Subcutaneous adipose tissue (tissue), 4 donors: ENCODE measurements around the gene ZNF14. TPM values are rescaled to one million over a fixed set of nuclear protein-coding genes. Genes with fewer than 3 reads are reported as not detected.

ENCODE experiments used
- total RNA-seq, 4 donors: library from RNA; depleted of rRNA; stranded (reverse); fragments of >200 nt; gene quantifications; one replicate each; pipeline ENCODE4 v1.1.0, GENCODE V29; 2016
- TF ChIP-seq, protein P1 (sequence below): fragments of 450-650 bp; IDR thresholded peaks from one replicate; pipeline ENCODE4 v1.5.1; 2016; ENCODE audit warnings: low read depth, mild to moderate bottlenecking, control low read depth, antibody characterized with exemption, moderate library complexity

Gene ZNF14
- 1 to 10 TPM; 5.7 to 9.6 (median 8.2) TPM for total RNA-seq

DNA sequence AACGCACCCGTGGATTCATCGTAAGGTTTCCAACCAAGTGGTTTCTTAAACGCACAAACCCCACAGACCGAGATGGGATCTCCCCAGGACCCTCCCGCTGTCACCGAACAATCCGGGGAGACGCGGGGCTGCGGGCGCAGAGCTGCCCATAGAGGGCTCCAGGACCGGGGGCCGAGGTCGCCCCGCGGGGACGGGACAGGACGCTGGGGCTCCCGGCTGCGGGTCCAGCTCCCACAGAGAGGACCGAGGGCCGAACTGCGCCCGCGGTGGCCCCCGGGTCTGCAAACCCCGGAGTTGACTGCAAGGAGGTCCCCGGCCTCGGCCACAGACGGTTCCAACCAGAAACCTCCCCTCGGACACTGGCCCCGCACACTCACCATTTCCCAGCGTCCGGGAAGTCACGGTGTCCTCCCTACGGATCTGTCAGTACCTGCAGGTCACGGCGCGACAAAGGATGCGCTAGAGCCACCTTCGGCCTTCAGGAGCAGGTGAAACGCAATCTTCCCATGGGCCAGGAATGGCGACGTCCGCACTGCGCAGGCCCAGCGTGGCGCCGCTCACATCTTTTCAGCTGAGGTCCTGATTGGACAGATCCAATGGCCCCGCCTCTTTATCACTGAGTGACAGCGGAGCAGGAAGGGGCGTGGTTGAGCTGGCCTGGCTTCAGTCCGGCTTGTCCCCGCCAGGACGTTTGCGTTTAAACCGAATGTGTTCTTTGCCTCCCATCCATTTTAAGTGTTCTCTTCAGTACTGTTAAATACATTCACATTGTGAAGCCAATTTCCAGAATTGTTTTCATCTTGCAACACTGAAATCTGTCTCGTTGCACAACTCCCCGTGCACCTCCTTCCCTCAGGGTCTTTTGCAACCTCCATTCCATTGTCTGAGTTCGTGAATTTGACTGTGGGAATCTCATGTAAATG, at the start of gene ZNF14:
TSS of gene ZNF14 (minus strand) at position 534 of the 923 bp plus-strand sequence. CDS start at position 380, 154 bp downstream.
- TF ChIP-seq, protein P1, sequence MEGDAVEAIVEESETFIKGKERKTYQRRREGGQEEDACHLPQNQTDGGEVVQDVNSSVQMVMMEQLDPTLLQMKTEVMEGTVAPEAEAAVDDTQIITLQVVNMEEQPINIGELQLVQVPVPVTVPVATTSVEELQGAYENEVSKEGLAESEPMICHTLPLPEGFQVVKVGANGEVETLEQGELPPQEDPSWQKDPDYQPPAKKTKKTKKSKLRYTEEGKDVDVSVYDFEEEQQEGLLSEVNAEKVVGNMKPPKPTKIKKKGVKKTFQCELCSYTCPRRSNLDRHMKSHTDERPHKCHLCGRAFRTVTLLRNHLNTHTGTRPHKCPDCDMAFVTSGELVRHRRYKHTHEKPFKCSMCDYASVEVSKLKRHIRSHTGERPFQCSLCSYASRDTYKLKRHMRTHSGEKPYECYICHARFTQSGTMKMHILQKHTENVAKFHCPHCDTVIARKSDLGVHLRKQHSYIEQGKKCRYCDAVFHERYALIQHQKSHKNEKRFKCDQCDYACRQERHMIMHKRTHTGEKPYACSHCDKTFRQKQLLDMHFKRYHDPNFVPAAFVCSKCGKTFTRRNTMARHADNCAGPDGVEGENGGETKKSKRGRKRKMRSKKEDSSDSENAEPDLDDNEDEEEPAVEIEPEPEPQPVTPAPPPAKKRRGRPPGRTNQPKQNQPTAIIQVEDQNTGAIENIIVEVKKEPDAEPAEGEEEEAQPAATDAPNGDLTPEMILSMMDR, result no peak

DNA sequence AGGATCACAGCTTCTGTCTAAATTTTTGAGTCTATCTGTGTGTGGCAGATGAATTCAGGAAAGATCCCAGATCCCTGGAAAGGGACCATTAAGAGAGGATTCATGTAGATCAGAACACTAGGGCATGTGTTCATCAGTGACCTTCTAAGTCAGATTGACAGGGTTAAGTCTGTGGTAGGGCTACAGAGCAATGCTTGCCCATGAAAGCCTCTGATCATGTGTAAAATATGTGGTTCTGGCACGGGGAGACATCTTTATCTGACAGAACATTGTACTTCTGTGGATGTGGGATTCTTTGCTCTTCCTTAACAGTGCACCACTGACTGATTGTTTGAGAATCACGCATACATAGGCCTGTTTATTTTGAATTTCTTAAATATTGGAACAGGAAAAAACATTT, 45.8 kb upstream of the ZNF14 start:
- TF ChIP-seq, protein P1, result no peak

DNA sequence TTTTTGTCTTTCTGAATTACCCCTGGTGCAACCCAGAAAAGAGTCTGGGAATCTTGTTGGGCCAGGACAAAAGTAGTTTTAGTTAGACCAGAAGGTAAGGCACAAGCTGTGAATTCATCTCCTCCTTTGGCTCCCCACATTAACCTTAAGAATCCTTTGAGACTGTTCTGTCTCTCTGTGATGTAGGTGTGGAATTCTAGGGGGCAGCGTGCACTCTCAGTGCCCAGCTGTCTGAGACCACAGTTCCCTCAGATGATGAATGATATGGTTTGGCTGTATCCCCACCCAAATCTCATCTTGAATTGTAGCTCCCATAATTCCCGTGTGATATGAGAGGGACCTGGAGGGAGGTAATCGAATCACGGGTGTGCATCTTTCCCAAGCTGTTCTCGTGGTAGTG, 44.8 kb upstream of the ZNF14 start:
- TF ChIP-seq, protein P1, result no peak

DNA sequence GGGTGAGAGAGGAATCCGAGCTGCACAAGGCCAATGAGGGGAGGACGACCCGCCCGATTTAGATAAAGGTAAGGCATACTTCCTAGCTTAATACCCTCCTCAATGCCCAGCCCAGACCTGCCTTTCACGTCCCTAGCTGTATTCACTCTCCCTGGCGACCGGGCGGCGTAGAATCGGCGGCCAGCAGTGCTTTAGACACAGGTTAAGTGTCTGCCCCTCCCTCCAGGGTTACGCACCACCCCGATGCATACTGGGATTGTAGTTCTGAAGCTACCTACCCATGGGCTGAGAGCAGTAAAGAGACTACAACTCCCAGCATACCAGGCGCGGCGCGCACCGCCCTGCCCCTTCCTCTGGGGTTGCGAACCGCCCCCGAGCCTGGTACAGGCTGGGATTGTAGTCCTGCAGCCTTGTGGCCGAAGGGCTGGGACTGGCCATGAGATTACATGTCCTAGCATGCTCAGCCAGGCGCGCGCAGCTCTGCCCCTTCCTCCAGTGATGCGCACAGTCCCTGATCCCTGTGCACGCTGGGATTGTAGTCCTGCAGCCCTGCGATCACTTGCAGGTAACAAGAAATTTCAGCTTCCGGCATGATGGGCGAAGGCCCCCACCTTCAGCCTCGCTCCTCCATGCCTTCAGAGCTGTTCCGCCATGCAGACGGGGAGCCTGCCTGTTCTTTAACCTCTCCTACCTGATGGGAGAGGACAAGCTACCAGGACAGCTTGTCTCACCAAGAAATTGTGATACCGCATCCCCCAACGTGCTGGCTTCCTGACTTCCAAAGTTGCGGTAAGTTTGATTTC, 43.5 kb upstream of the ZNF14 start:
- TF ChIP-seq, protein P1, result no peak

DNA sequence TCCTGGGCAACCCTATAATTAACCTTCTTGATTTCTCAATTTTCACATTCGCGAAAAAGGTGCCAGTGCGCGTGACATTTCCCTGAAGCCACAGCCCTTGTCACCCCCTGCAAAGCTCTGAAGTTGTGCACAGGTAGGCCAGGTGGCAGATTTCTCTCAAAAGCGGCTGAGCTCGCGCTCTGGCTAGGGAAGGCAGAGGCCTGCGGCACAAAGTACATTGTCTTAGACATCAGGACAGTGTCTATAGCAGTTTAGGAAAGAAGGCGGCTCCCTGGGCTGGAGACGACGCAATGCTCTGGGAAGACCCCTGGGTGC, 42.9 kb upstream of the ZNF14 start:
- TF ChIP-seq, protein P1, result no peak

DNA sequence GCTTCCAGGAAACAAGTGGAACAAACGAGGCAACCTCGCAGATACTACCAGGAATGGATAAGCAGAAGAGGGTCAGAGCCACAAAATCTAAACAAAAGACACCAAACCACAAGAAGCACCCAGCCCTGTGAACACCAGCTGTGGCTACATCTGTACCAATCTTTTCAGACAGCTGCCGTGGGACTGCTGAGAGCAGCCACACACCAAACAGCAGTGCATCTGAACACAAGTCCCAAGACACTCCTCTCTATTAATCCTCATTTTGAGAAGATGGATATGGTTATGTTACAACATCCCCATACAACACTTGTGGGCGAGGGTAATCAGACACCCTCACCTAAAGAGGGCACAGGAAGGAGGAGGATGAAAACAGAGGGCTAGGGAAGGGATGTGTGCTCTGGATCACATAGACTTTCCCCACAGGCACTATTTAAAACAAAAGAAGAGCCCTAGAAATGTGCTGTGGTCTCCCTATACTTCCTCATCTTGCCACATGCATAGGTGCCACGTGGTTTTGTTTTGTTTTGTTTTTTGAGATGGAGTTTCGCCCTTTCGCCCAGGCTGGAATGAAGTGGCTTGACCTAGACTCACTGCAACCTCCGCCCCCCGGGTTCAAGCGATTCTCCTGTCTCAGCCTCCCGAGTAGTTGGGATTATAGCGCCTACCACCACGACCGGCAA, 41.6 kb upstream of the ZNF14 start:
- TF ChIP-seq, protein P1, result no peak
